Measurements from ENCODE around the gene OR2V2. TPM values are rescaled to one million over a fixed set of nuclear protein-coding genes. Genes with fewer than 3 reads are reported as not detected.
A peak's percentile ranks its signal among the peaks of the same experiment; 100 is the strongest.
"Not testable (repeated sequence)": the region's sequence is repeated elsewhere in the genome, so short reads cannot be mapped to it uniquely, and the experiment has no call there.

Gene OR2V2
- total RNA-seq, 1 donor from 2014 or later = not detected

- DNase-seq (ENCODE audit: extremely low read depth, low read depth, low spot score) = no peak
Observed at GRCh38 chr5:181140766-181141165, 6.6 kb upstream of the OR2V2 start.

GRCh38 chr5:181142054-181142453 is 5.3 kb upstream of the OR2V2 start:
- no peak for DNase-seq (ENCODE audit: extremely low read depth, low read depth, low spot score)

- no peak for DNase-seq (ENCODE audit: extremely low read depth, low read depth, low spot score)
Observed at GRCh38 chr5:181145133-181145532, 2.3 kb upstream of the OR2V2 start.

GRCh38 chr5:181149355-181149754 is 2.0 kb downstream of the OR2V2 start:
- no peak for DNase-seq (ENCODE audit: extremely low read depth, low read depth, low spot score)

GRCh38 chr5:181149806-181150733 is 2.7 kb downstream of the OR2V2 start:
- no peak for DNase-seq (ENCODE audit: extremely low read depth, low read depth, low spot score)

GRCh38 chr5:181151146-181151545 is 3.8 kb downstream of the OR2V2 start:
- DNase-seq (ENCODE audit: extremely low read depth, low read depth, low spot score) = no peak

GRCh38 chr5:181152406-181152805 is 5.0 kb downstream of the OR2V2 start:
- DNase-seq (ENCODE audit: extremely low read depth, low read depth, low spot score) = peak; percentile 79

GRCh38 chr5:181153814-181154213 is 6.4 kb downstream of the OR2V2 start:
- DNase-seq (ENCODE audit: extremely low read depth, low read depth, low spot score) = no peak

GRCh38 chr5:181156758-181157157 is 9.4 kb downstream of the OR2V2 start:
- DNase-seq (ENCODE audit: extremely low read depth, low read depth, low spot score) = no peak

GRCh38 chr5:181158869-181159268 is 11.5 kb downstream of the OR2V2 start:
- DNase-seq (ENCODE audit: extremely low read depth, low read depth, low spot score) = no peak

- no peak for DNase-seq (ENCODE audit: extremely low read depth, low read depth, low spot score)
Observed at GRCh38 chr5:181159286-181160151, 12.1 kb downstream of the OR2V2 start.

- no peak for DNase-seq (ENCODE audit: extremely low read depth, low read depth, low spot score)
Observed at GRCh38 chr5:181160152-181160754, 12.9 kb downstream of the OR2V2 start.

GRCh38 chr5:181160755-181161533 is 13.6 kb downstream of the OR2V2 start:
- not testable (repeated sequence) for DNase-seq (ENCODE audit: extremely low read depth, low read depth, low spot score)

GRCh38 chr5:181161534-181162175 is 14.3 kb downstream of the OR2V2 start:
- DNase-seq (ENCODE audit: extremely low read depth, low read depth, low spot score) = no peak

GRCh38 chr5:181163487-181164075 is 16.2 kb downstream of the OR2V2 start:
- no peak for DNase-seq (ENCODE audit: extremely low read depth, low read depth, low spot score)

- DNase-seq (ENCODE audit: extremely low read depth, low read depth, low spot score) = no peak
Observed at GRCh38 chr5:181164076-181164952, 16.9 kb downstream of the OR2V2 start.

- no peak for DNase-seq (ENCODE audit: extremely low read depth, low read depth, low spot score)
Observed at GRCh38 chr5:181166812-181167733, 19.7 kb downstream of the OR2V2 start.
